Measurements from ENCODE around the gene KYNU.
"Not testable (repeated sequence)": the region's sequence is repeated elsewhere in the genome, so short reads cannot be mapped to it uniquely, and the experiment has no call there.

The KYNU gene

GRCh38 chr2:143058851-143059250 lies 181.4 kb downstream of the KYNU start:
- no peak for DNase-seq (ENCODE audit: low read depth)
- no peak overlapping the region for H3K4me3 ChIP-seq (ENCODE audit: low read length)
- no peak for TF ChIP-seq CTCF (IDR thresholded peaks at IDR 0.05; ENCODE audit: insufficient read depth, low read depth, low read length, missing control alignments)

GRCh38 chr2:143063612-143064200 lies 186.2 kb downstream of the KYNU start:
- peak; percentile 45 for DNase-seq (ENCODE audit: low read depth)
- no peak for TF ChIP-seq CTCF (IDR thresholded peaks at IDR 0.05; ENCODE audit: insufficient read depth, low read depth, low read length, missing control alignments)
- H3K4me3 ChIP-seq (ENCODE audit: low read length), result no peak overlapping the region

GRCh38 chr2:143068094-143068493 lies 190.6 kb downstream of the KYNU start:
- TF ChIP-seq CTCF (IDR thresholded peaks at IDR 0.05; ENCODE audit: insufficient read depth, low read depth, low read length, missing control alignments), result no peak
- DNase-seq (ENCODE audit: low read depth), result no peak
- no peak overlapping the region for H3K4me3 ChIP-seq (ENCODE audit: low read length)

GRCh38 chr2:143068509-143068908 lies 191.0 kb downstream of the KYNU start:
- TF ChIP-seq CTCF (IDR thresholded peaks at IDR 0.05; ENCODE audit: insufficient read depth, low read depth, low read length, missing control alignments), result no peak
- H3K4me3 ChIP-seq (ENCODE audit: low read length), result no peak overlapping the region
- DNase-seq (ENCODE audit: low read depth), result peak; percentile 7

GRCh38 chr2:143070704-143071103 lies 193.2 kb downstream of the KYNU start:
- no peak overlapping the region for H3K4me3 ChIP-seq (ENCODE audit: low read length)
- DNase-seq (ENCODE audit: low read depth), result no peak
- no peak for TF ChIP-seq CTCF (IDR thresholded peaks at IDR 0.05; ENCODE audit: insufficient read depth, low read depth, low read length, missing control alignments)

- no peak for TF ChIP-seq CTCF (IDR thresholded peaks at IDR 0.05; ENCODE audit: insufficient read depth, low read depth, low read length, missing control alignments)
- no peak overlapping the region for H3K4me3 ChIP-seq (ENCODE audit: low read length)
- peak; percentile 94 for DNase-seq (ENCODE audit: low read depth)
Measured at GRCh38 chr2:143071185-143071876, 193.9 kb downstream of the KYNU start.

GRCh38 chr2:143074913-143075312 lies 197.4 kb downstream of the KYNU start:
- H3K4me3 ChIP-seq (ENCODE audit: low read length); DNase-seq (ENCODE audit: low read depth): not testable (repeated sequence)
